OCI-LY3 (cell line): ENCODE results near the gene MNAT1.

Source experiments
- EZH2phosphoT487 ChIP-seq: fragments of 200-600 bp; shearing (Covaris generic); IDR thresholded peaks from 2 replicates; pipeline ENCODE4 v1.6.1; 2018; ENCODE audit warnings: antibody characterized with exemption, mixed run types, low read depth
- TF ChIP-seq, protein P1 (sequence below): fragments of 200-600, 300-600 bp; sonication (generic); IDR thresholded peaks from 2 replicates; pipeline ENCODE4 v1.5.1; 2014; ENCODE audit warnings: antibody characterized with exemption, low read length, low read depth

DNA sequence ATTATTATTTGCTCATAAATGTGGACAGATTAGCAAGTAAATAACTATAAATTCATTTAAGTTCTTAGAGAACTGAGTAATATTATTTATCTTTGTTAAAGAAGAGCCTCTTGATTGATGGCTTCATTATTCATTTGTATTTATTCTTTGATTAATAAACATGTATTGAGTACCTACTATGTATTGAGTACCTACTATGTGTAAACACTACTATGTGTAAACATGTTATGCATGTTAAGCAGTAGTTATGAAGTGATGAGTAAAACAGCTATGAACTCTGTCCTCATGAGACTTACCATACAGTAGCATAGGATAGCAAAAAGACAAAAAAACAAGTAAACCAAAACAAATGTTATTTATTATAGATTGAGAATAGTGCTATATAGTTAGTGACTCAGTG, 61.9 kb downstream of the MNAT1 start:
- TF ChIP-seq, protein P1, sequence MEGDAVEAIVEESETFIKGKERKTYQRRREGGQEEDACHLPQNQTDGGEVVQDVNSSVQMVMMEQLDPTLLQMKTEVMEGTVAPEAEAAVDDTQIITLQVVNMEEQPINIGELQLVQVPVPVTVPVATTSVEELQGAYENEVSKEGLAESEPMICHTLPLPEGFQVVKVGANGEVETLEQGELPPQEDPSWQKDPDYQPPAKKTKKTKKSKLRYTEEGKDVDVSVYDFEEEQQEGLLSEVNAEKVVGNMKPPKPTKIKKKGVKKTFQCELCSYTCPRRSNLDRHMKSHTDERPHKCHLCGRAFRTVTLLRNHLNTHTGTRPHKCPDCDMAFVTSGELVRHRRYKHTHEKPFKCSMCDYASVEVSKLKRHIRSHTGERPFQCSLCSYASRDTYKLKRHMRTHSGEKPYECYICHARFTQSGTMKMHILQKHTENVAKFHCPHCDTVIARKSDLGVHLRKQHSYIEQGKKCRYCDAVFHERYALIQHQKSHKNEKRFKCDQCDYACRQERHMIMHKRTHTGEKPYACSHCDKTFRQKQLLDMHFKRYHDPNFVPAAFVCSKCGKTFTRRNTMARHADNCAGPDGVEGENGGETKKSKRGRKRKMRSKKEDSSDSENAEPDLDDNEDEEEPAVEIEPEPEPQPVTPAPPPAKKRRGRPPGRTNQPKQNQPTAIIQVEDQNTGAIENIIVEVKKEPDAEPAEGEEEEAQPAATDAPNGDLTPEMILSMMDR: no peak
- no peak for TF ChIP-seq EZH2phosphoT487
